Kidney epithelial cell (primary cell): Measurements from ENCODE around the gene PATJ. TPM values are rescaled to one million over a fixed set of nuclear protein-coding genes. Genes with fewer than 3 reads are reported as not detected.
A peak's percentile ranks its signal among the peaks of the same experiment; 100 is the strongest.
"Not testable (repeated sequence)": the region's sequence is repeated elsewhere in the genome, so short reads cannot be mapped to it uniquely, and the experiment has no call there.

Experiments used
- DNase-seq: peaks from one replicate; pipeline ENCODE4 v3.0.0-alpha.2; 2010; ENCODE audit warnings: low read depth
- H3K27me3 ChIP-seq: 2 replicates; pipeline ENCODE4 v1.6.0; 2011; ENCODE audit warnings: low read length; ENCODE audit not compliant: control insufficient read depth, insufficient read depth
- H3K36me3 ChIP-seq: 2 replicates; pipeline ENCODE4 v1.5.1; 2011; ENCODE audit warnings: low read length; ENCODE audit not compliant: control insufficient read depth, insufficient read depth
- H3K4me3 ChIP-seq: 2 replicates; pipeline ENCODE4 v1.5.1; 2011; ENCODE audit warnings: low read depth, mild to moderate bottlenecking, control low read depth, low read length
- total RNA-seq: library from RNA; depleted of rRNA; stranded (reverse); fragments of >200 nt; gene quantifications from 2 replicates; pipeline ENCODE4 v1.2.3, GENCODE V29; 2015
- TF ChIP-seq, protein P1 (sequence below): IDR thresholded peaks from 2 replicates; pipeline ENCODE4 v1.5.1; 2011; ENCODE audit warnings: mild to moderate bottlenecking, moderate library complexity, low read length, control low read depth, inconsistent platforms; ENCODE audit not compliant: insufficient read depth, poor library complexity, severe bottlenecking

PATJ gene
- total RNA-seq, 1 donor from 2014 or later: 27.1 TPM

DNA sequence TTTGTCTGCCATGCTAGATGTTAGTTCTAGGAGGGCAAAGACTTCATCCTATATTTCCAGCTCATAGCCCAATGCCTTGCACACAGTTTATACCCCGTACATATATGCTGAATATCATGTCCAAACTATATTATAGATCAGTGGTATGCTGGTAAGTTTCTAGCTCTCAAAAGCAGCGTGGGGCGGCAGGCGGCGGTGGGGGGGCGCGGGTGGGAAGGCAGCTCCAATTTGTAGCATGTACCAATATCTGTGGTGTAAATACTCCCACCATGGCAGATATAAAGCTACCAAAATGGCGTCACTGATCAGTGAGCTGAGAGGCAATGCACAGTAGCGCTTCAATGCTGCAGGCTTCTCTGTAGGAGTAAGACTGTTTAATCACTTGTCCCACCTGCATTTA, 77.1 kb downstream of the PATJ start:
- no peak for DNase-seq
- Histone ChIP-seq H3K4me3 (no peak overlapping the region), H3K36me3 (no peaks in the 10 kb centered on the region), H3K27me3 (no peaks in the 10 kb centered on the region)
- TF ChIP-seq, protein P1, sequence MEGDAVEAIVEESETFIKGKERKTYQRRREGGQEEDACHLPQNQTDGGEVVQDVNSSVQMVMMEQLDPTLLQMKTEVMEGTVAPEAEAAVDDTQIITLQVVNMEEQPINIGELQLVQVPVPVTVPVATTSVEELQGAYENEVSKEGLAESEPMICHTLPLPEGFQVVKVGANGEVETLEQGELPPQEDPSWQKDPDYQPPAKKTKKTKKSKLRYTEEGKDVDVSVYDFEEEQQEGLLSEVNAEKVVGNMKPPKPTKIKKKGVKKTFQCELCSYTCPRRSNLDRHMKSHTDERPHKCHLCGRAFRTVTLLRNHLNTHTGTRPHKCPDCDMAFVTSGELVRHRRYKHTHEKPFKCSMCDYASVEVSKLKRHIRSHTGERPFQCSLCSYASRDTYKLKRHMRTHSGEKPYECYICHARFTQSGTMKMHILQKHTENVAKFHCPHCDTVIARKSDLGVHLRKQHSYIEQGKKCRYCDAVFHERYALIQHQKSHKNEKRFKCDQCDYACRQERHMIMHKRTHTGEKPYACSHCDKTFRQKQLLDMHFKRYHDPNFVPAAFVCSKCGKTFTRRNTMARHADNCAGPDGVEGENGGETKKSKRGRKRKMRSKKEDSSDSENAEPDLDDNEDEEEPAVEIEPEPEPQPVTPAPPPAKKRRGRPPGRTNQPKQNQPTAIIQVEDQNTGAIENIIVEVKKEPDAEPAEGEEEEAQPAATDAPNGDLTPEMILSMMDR: no peak

DNA sequence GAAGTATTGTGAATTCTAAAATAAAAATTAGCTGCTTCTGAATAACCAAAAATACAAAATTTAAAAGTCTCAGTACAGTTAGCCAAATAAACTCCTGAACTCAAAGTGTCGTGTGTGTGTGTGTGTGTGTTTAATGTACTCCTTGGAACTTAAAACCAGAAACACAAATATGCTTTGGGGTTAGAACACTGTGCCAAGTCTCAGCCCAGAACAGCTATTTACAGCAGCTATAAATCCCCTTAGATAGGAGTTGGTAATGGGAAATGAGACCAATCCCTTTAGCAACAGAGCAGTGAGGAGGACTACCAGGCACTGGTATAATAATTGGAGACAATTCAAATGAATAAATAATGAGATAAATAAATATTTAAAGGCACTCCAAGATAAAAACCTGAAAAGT, 83.1 kb downstream of the PATJ start:
- Histone ChIP-seq H3K4me3 (no peak overlapping the region), H3K27me3 (no peaks in the 10 kb centered on the region), H3K36me3 (no peaks in the 10 kb centered on the region)
- DNase-seq: no peak
- TF ChIP-seq, protein P1: no peak

DNA sequence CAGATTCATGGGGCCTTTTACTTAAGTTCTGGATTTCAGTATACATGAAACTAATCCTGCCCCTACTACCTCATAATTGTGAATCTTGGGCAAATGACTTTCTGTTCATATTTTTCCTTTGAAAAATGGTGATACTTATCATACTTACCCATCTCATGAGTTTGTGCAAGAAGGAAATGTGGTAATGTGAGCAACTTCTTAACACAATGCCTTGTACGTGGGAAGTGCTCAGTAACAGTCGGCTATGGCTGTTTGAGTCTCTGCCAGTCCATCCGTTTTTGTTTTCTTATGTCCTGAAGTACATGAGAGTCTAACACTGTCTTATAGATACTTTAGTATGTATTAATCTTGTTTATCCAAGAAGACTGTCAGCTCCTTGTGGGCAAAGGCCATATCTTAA, 86.5 kb downstream of the PATJ start:
- DNase-seq: no peak
- Histone ChIP-seq H3K36me3 (no peaks in the 10 kb centered on the region), H3K4me3 (no peak overlapping the region), H3K27me3 (no peaks in the 10 kb centered on the region)
- TF ChIP-seq, protein P1: no peak

DNA sequence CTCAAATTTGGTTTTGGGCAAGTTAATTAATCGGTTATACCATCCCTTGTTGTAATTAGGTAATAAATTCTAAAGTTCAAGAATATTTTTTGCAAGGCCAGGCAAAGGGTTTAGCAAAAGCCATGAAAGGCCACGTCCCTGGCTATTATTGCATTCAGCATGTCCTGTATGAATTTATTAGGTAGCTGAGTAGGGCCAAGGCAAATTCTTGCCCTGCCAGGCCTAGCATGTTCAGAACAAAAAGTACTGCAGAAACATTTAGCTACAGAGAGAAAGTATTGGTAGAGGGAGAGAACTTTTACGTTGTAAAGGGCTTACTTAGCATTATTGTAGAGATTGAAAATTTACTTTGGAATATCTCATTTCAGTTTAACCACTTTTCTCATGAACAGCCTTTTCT, 94.4 kb downstream of the PATJ start:
- H3K36me3 ChIP-seq: no peaks in the 10 kb centered on the region
- no peak for DNase-seq
- TF ChIP-seq, protein P1: no peak
- H3K27me3 ChIP-seq: no peaks in the 10 kb centered on the region
- H3K4me3 ChIP-seq: no peak overlapping the region

DNA sequence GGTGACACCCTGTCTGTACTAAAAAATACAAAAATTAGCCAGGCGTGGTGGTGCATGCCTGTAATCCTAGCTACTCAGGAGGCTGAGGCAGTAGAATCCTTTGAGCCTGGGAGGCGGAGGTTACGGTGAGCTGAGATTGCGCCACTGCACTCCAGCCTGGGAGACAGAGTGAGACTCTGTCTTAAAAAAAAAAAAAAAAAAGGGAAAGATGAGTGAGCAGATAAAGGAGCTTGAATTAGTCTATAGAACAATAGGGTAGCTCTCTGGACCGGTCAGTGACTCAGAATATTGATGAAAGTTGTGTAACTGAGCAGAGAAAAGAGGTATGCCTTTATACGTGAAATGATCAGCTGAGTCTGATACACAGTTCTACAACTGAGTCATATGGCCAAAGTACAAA, 95.3 kb downstream of the PATJ start:
- H3K36me3 ChIP-seq, H3K27me3 ChIP-seq, H3K4me3 ChIP-seq: not testable (repeated sequence)
- DNase-seq: peak; percentile 32

DNA sequence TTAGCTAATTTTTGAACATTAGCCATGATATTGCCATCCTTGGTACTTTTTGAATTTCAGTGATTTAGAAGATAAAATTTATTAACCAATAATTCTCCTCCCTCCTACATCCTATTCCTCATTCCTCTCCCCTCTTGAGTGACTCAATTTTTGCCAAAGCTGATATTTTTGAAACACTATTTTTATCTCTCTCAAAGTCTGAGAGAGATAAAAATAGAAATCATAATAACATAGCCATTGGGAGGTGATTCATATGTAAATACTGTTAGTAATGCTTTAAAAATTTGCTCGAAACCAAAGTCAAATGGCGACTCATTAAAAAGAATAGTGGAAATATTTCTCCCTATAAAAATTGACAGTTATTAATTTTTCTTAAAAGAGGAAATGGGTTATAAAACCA, 97.4 kb downstream of the PATJ start:
- peak; percentile 9 for DNase-seq
- H3K4me3 ChIP-seq: no peak overlapping the region
- TF ChIP-seq, protein P1: no peak
- no peaks in the 10 kb centered on the region for H3K36me3 ChIP-seq
- no peaks in the 10 kb centered on the region for H3K27me3 ChIP-seq

DNA sequence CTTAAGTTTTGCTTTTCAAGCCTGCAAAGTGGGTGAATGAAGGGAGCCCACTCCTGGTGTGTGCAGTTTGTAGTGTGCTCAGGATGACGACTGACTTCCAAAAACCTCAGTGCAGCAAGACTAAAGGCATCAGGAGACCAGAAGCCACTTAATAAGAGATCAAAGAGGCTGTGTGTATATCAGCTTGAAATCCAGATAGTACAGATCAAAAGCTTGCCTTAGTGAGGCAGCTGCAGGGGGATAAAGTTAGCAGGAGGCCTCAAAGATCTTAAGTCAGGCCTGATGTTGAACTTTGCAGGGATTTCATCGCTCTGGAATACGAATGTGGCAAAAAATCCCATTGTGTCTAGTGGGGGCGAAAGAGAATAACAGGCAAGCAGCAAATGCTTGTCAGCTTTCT, 99.8 kb downstream of the PATJ start:
- TF ChIP-seq, protein P1: no peak
- H3K36me3 ChIP-seq: no peaks in the 10 kb centered on the region
- H3K4me3 ChIP-seq: no peak overlapping the region
- DNase-seq: no peak
- H3K27me3 ChIP-seq: no peaks in the 10 kb centered on the region
